MV-4-11 (cell line): ENCODE data around the gene VN1R4.
"Not testable (repeated sequence)": the region's sequence is repeated elsewhere in the genome, so short reads cannot be mapped to it uniquely, and the experiment has no call there.

Experiments used
- DNase-seq: peaks from one replicate; lab custom pipeline; 2025; lab: John Stamatoyannopoulos, UW

Gene VN1R4

DNA sequence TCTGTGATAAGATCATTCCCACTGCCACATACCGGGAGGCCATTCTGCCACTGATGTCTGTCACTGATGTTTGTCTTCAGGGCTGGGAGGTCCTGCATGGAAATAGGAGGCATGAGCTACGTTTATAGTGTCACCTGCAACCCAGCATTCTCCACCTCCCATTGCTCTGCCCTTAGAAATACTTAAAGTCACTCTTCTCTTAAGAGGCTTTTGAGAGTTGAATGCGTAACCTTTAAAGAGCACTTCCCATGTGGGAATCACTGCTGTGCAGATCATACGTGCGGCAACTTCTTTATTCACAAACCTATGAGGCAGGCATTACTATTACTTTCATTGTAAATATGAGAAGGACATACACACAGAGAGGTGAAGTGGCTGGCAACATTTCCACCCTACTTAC is at the start of gene VN1R4:
VN1R4 (minus strand) TSS at position 101 of the 400 bp plus-strand sequence; CDS start at position 43, 58 bp downstream.
- DNase-seq: not testable (repeated sequence)

GRCh38 chr19:53311897-53312296 is 44.4 kb upstream of the VN1R4 start:
- no peak for DNase-seq

DNA sequence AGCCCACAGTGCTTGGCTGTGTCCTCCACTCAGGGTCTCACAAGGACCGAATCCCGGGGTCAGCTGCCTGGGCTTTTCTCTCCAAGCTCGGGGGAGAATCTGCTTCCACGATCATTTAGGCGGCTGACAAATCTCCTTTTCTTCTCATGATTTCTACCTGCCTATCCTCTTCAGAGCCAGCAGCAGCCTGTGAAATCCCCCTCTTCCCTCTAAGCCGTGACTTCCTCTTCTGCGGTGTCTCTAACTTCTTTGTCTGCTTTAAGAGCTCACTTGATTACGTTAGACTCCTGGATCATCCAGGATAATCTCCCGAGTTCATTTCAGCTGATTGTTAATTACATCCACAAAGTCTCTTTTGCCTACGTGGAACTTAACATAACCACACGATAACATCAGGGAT is 43.5 kb upstream of the VN1R4 start:
- peak; percentile 10 for DNase-seq

DNA sequence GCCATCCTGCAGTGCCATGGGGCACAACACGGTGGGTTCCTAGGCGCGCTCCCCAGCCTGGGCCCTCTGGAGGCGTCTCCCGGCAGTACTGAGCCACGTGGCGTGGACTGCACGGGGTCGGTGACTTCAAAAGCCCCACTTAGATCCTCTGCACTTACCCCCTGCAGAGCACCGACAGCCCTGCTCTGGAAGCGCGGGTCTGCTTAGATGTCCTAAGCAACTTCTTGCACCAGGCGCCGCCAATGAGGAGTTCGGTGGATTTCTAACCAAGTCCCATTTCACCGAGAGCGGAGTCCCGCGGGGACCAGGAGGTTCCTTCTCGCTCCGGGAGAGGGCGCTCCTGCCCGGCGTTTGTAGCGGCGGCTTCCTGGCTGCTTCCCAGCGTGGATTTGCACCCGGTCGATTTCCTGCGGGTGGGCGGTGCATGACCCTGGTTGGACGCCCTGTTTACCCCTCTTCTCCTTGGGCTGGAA is 40.9 kb upstream of the VN1R4 start:
- DNase-seq: no peak

DNA sequence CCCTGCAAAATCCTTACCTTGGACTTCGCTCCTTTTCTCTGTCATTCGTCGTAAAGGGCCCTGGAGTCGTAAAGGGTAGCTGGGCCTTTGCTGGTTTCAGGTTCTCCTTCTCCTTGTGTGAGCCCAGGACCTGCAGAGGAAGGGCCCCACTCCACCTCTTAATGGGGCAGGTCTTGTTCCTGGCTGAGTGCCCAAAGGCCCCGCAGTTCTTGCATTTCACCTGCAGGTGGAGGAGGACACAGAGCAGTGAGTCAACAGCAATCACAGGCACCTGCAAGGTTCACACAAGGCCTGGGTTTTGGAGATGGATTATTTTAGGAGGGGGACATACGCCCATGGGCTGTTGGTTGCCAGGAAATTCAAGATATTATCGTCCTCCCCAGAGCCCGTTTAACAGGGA is 33.8 kb upstream of the VN1R4 start:
- not testable (repeated sequence) for DNase-seq

- no peak for DNase-seq
These were observed 27.4 kb upstream of the VN1R4 start for GRCh38 chr19:53294786-53295441.

DNA sequence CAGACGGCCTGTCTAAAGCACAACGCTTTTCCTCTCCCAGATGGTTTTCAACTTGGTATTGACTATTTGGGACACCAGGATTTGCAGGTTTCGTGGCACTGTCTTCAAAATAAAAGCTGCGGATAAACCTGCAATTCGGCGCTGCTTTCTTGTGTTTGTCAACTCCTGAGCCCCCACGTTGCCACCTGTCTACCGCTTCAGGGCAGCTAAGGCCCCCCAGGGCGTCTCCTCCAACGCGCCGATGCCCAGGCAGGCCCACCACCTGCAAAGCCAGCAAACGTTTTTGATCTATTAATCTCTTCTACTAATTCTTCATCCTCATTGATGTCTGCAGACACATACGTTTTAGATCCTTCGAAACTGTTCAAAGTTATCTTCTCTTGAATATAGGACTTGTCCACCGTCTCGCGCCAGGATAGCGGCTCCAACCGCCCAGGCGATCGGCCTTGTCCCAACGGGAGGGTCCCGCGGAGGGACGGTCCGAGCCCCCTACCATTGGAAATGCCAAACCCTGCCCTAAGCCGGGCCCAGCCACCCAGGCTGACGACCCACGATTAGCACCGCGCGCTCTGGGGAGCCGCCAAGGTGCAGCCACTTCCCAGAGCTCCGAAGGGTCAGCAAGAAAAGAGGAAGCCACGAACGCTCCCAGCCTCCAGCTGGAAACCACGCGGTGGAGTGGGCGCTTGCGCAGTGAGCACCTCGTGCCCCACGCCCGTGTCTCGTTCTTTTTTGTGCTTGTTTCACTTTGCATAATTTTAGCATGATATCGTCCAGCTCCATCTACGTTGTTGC is 23.4 kb upstream of the VN1R4 start:
- no peak for DNase-seq

DNA sequence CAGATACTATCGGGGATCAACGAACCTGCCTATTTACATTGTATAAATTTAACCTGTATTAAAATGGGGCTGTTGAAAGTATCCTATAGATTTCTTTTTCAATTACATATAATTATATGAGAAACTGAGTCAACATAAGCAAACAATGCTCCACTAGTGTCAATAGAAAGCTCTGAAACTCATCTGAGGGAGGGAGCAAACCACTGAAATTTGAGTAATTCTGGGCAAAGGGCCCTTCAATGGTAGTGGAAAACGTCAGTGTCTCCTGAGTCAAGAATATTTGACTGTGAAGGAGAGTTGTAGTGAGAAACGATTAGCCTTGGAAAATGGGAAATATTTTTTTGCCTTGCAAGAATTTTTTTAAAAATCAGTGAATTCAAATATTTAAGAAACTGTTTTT is 17.6 kb upstream of the VN1R4 start:
- no peak for DNase-seq

GRCh38 chr19:53281947-53282346 is 14.4 kb upstream of the VN1R4 start:
- DNase-seq: not testable (repeated sequence)

GRCh38 chr19:53275480-53275879 is 8.0 kb upstream of the VN1R4 start:
- no peak for DNase-seq

GRCh38 chr19:53272044-53272443 is 4.5 kb upstream of the VN1R4 start:
- DNase-seq: no peak

DNA sequence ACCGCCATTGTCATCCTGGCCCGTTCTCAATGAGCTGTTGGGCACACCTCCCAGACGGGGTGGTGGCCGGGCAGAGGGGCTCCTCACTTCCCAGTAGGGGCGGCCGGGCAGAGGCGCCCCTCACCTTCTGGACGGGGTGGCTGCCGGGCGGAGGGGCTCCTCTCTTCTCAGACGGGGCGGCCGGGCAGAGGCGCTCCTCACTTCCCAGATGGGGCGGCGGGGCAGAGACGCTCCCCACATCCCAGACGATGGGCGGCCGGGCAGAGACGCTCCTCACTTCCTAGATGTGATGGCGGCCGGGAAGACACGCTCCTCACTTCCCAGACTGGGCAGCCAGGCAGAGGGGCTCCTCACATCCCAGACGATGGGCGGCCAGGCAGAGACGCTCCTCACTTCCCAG is 2.3 kb upstream of the VN1R4 start:
- not testable (repeated sequence) for DNase-seq

DNA sequence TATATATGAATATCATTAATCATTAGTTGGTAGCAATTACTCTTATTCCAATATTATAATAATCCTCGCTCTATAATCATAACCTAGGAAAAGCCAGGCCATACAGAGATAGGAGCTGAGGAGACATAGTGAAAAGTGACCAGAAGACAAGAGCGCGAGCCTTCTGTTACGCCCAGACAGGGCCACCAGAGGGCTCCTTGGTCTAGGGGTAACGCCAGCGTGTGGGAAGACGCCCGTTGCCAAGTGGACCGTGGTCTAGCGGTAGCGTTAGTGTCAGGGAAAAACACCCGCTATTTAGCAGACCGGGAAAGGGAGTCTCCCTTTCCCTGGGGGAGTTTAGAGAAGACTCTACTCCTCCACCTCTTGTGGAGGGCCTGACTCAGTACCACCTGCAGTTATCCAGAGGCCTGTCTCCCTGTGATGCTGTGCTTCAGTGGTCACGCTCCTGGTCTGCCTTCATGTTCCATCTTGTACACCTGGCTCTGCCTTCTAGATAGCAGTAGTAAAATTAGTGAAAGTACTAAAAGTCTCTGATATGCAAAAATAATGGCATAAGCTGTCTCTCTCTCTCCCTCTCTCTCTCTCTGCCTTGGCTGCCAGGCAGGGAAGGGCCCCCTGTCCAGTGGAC is 9.7 kb downstream of the VN1R4 start, which contains the start of gene VN1R2:
VN1R2 (plus strand) TSS at position 578 of the 628 bp plus-strand sequence. CDS start 84 bp downstream, outside the sequence.
- not testable (repeated sequence) for DNase-seq

- DNase-seq: peak; percentile 64
These were observed 12.8 kb downstream of the VN1R4 start, which contains the start of gene ZNF677 for GRCh38 chr19:53254411-53255341. Gene ZNF677, minus strand, starts transcription at chr19:53254873. Its CDS starts 3,323 bp downstream, at chr19:53251550.

DNA sequence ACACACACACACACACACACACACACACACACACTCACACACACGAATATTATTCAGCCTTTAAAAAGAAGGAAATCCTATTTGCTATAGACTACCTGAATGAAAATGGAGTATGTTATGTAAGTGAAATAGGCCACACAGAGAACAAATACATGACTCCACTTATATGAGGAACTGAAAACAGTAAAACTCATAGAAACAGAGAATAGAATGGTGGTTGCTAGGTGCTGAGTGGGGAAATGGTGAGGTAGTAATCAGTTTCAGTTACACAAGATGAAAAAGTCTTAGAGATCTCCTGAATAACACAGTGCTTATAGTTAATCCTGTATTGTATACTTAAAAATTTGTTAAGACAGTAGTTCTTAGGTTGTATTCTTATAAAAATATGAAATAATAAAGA is 21.0 kb downstream of the VN1R4 start:
- DNase-seq: peak; percentile 93

DNA sequence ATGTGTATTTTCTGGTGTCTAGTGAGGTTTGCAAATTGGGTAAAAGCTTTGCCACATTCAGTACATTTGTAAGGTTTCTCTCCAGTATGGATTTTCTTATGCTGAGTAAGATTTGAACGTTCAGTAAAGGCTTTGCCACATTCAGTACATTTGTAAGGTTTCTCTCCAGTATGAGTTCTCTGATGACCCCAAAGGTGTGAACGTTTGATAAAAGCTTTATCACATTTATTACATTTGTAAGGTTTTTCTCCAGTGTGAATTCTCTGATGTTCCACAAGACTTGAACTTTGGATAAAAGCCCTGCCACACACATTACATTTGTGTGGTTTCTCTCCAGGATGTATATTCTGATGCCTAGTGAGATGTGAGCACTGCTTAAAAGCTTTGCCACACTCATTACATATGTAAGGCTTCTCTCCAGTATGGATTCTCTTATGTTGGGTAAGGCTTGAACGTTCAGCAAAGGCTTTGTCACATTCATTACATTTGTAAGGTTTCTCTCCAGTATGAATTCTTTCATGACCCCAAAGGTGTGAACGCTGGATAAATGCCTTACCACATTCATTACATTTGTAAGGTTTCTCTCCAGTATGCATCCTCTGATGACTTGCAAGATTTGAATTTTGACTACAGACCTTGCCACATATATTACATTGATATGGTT is 30.3 kb downstream of the VN1R4 start:
- DNase-seq: no peak

DNA sequence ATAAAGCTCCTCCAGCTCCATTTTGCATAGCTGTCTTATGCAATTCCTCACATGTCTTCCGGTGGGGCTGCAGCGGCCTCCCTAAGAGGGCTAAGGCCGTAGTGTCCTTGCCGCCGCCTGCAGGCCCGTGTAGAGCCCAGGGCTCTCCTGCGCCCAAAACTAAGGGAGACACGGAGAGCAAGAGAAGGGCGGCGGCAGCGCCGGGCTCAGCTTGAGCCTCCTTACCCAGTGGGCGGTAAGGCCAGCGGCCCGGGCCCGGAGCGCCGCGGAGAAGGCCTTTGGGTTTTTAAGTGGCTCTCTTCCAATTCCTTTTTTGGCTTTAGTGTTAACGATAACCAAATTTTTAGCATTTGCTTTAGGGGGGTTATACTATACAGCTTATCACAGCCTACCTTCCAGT is 42.9 kb downstream of the VN1R4 start:
- no peak for DNase-seq

- not testable (repeated sequence) for DNase-seq
These were observed 44.8 kb downstream of the VN1R4 start for GRCh38 chr19:53222716-53223115.
